Stimulated activated CD8-positive, alpha-beta memory T cell treated with anti-CD3 and anti-CD28 coated beads, Interleukin-12 subunit alpha, Interleukin-12 subunit beta, amount 100 ng/mL, for 1 hour (primary cell): Measurements from ENCODE around the gene RPS17.
"Not testable (repeated sequence)": the region's sequence is repeated elsewhere in the genome, so short reads cannot be mapped to it uniquely, and the experiment has no call there.

Source experiments
- DNase-seq: peaks from one replicate; pipeline ENCODE4 v3.0.0-alpha.2; 2020; ENCODE audit warnings: low read depth

Gene RPS17

GRCh38 chr15:82545478-82545877, 5.2 kb upstream of the RPS17 start:
- no peak for DNase-seq

GRCh38 chr15:82545002-82545401, 4.7 kb upstream of the RPS17 start:
- DNase-seq: no peak

GRCh38 chr15:82544431-82544830, 4.2 kb upstream of the RPS17 start:
- no peak for DNase-seq

GRCh38 chr15:82543160-82543559, 2.9 kb upstream of the RPS17 start:
- DNase-seq: no peak

- DNase-seq: no peak
These were observed 751 bp upstream of the RPS17 start for GRCh38 chr15:82540984-82541431.

GRCh38 chr15:82539691-82540054, 584 bp downstream of the RPS17 start:
- no peak for DNase-seq

- DNase-seq: no peak
These were observed 1.1 kb downstream of the RPS17 start for GRCh38 chr15:82538961-82539690.

DNA sequence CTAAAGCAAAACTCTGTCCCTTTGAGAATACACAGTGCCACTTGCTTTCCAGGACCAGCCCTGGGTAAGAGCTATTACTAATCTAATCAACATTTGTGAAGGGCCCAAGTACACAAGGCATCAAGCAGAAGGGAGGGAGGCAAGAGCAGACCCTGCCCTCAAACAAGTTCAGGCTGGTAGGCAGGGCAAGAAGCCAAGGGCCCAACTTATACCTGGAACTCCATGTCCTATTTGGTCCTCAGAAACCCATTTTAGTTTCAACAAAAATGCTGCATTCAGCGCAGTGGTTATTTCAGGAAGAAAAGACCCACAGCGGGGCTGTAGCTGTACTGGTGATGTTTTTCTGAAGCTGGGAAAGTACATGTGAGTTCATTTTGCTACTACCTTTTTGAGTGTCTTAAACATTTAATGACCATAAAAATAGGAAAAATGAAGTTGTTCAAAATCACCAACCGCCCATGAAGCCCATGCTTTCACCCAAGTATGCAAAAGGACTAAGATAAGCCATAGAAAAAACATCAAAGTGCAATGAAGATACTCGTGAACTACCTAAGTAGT, 2.8 kb downstream of the RPS17 start:
- DNase-seq: no peak

GRCh38 chr15:82536409-82537350, 3.6 kb downstream of the RPS17 start:
- no peak for DNase-seq

DNA sequence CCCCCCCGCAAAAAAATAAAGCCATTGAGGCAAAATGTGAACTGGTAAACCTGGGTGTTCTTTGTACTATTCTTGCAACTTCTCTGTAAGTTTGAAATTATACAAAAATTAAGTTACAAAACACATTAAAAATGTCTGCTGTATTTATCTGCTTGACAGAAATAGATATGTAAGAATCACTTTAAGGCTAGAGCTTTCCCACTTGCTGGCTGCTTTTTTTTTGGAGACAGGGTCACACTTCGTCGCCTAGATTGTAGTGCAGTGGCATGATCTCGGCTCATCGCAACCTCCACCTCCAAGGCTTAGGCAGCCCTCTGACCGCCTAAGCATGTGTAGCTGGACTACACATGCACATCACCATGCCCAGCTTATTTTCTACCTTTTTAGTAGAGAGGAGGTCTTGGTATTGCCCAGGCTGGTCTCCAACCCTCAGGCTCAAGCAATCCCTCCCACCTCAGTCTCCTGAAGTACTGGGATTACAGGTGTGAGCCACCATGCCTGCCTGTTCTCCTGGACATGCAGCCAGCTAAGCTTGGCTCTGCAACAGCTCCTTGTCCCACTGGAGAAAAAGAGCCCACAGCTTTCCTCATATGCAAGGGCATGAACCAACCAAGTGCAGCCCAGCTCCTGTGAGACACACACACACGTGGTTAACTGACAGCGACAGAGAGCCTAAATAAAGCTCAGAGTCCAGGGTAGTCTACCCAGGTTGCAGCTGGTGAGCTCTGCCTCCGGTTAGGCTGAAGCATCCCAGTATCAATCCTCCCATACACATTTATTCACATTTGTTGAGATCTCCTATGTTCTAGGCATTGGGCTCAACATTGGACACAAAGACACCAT, 4.5 kb downstream of the RPS17 start:
- no peak for DNase-seq

DNA sequence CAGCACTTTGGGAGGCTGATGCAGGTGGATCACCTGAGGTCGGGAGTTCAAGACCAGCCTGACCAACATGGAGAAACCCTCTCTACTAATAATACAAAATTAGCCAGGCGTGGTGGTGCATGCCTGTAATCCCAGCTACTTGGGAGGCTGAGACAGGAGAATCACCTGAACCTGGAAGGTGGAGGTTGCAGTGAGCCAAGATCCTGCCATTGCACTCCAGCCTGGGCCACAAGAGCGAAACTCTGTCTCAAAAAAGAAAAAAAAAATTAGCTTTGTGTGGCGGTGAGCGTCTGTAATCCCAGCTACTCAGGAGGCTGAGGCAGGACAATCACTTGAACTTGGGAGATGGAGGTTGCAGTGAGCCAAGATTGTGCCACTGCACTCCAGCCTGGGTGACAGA, 5.1 kb downstream of the RPS17 start:
- not testable (repeated sequence) for DNase-seq

DNA sequence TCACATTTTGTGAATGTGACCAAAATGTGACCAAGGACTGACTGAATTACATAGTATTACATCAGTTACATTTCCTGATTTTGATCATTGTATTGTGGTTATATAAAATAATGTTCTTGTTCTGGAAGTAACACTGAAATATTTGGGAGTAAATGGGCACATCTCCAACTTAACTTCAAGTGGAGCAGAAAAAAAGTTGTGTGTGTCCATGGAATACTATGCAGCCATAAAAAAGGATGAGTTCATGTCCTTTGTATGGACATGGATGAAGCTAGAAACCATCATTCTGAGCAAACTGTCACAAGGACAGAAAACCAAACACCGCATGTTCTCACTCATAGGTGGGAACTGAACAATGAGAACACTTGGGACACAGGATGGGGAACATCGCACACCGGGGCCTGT, 5.8 kb downstream of the RPS17 start:
- not testable (repeated sequence) for DNase-seq

- DNase-seq: no peak
These were observed 6.5 kb downstream of the RPS17 start for GRCh38 chr15:82533801-82534200.

- DNase-seq: no peak
These were observed 7.2 kb downstream of the RPS17 start for GRCh38 chr15:82532991-82533481.

DNA sequence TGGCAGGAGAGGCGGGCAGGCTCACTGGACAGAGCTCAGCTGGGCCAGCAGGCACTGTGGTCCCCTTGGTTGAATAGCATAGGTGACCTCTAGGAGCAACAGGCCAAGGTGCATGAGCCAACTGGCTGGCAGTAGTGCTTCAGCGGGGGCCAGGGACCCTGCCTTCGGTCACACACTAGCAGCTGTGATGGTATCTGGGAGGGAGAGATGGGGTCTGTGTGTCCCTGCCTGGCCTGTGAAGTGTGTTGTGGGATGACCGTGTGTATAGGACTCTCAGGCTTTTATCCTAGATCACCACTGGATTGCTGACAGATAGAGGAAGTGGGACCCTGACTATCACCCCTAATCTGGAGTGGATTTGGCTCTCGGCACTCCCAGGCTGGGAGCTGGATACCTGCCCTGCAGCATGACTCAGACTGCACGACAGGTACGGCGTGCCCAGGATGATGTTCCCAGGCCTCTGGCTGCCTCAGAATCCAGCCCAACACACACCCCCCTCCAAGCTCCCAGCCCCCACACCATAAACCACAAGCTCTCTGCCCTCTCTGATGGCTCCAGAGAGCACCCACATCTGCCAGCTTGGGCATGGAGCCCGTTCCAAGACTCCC, 7.8 kb downstream of the RPS17 start:
- DNase-seq: no peak

DNA sequence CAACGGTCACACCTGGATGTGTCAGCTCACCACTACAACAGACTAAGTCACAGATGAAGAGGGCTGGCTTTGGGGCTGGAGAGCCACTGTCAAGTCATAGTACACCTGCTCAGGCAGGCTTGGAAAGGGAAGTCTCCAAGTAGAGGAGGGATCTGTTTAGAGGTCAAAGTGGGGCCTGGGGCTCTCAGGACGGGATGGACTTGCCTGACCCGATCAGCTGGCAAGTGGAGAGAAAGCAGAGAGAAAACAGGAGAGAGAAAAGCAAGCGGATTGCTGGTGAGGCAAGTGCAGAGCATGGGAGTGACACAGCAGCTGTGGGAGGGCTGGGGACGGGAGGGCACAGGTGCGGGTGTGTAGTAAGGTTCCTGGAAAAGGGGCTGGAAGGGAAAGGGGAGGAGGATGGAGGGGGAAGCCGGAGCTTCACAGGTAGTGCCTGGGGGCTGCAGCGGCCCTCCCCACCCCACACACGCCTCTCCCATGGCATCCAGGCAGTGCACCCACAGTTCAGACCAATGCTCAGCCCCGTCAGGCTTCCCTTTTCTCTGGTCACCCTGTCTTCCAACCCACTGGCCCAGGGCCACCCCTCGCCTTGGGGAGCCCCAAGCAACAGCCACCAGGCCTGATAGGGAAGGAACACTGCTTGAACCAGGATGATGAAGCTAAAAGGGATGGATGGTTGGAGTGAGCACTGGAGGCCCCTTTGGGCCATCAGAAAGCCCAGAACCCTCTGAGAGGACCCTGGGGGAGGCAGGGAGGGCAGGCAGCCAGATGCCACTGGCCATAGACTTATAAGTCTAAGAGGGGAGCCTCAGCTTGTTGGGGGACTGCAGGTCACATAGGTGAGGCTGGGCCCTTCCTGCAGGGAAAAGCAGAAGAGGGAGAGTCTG, 8.5 kb downstream of the RPS17 start:
- no peak for DNase-seq

- peak; percentile 41 for DNase-seq
These were observed 9.5 kb downstream of the RPS17 start for GRCh38 chr15:82530606-82531379.

GRCh38 chr15:82530006-82530405, 10.3 kb downstream of the RPS17 start:
- no peak for DNase-seq

- DNase-seq: not testable (repeated sequence)
These were observed 26.7 kb downstream of the RPS17 start for GRCh38 chr15:82513587-82513986.
